Osteocyte (in vitro differentiated cells): Measurements from ENCODE around the gene PCYOX1L. TPM values are rescaled to one million over a fixed set of nuclear protein-coding genes. Genes with fewer than 3 reads are reported as not detected.

Experiments
- DNase-seq: peaks from one replicate; pipeline ENCODE4 v3.0.0; 2021; ENCODE audit warnings: mixed read lengths; ENCODE audit not compliant: unreplicated experiment; ENCODE audit errors: extremely low spot score
- H3K27ac Mint-ChIP-seq: one replicate; pipeline ENCODE4 v1.8.0; 2021; ENCODE audit warnings: mild to moderate bottlenecking, mixed read lengths; ENCODE audit not compliant: unreplicated experiment
- H3K27me3 Mint-ChIP-seq: one replicate; pipeline ENCODE4 v1.8.0; 2021; ENCODE audit warnings: mixed read lengths; ENCODE audit not compliant: unreplicated experiment
- H3K36me3 Mint-ChIP-seq: one replicate; pipeline ENCODE4 v1.8.0; 2021; ENCODE audit warnings: mixed read lengths; ENCODE audit not compliant: unreplicated experiment
- H3K4me1 Mint-ChIP-seq: one replicate; pipeline ENCODE4 v1.8.0; 2021; ENCODE audit warnings: mixed read lengths; ENCODE audit not compliant: unreplicated experiment
- H3K4me3 Mint-ChIP-seq: one replicate; pipeline ENCODE4 v1.8.0; 2021; ENCODE audit warnings: mild to moderate bottlenecking, moderate library complexity, mixed read lengths; ENCODE audit not compliant: unreplicated experiment
- H3K9me3 Mint-ChIP-seq: one replicate; pipeline ENCODE4 v1.8.0; 2021; ENCODE audit warnings: mixed read lengths; ENCODE audit not compliant: unreplicated experiment
- CTCF ChIP-seq: fragments of 200-600 bp; sonication (generic); IDR thresholded peaks from 2 replicates; pipeline ENCODE4 v1.5.0; 2021; ENCODE audit warnings: antibody characterized with exemption, mild to moderate bottlenecking, moderate library complexity
- long read RNA-seq: library from polyadenylated mRNA; unstranded; transcript quantifications from one replicate; pipeline ENCODE4 v2.0.0, GENCODE V29; 2021
- total RNA-seq: library from RNA; stranded (reverse); gene quantifications from 2 replicates; pipeline ENCODE4 v1.2.1, GENCODE V29; 2021

PCYOX1L gene
- 7.7 TPM in 2 replicates for total RNA-seq
- long read RNA-seq, full-length matches to known transcripts = 19 of 23 reads
- long read RNA-seq, partial matches to known transcripts = 2 of 23 reads
- long read RNA-seq, other reads (novel, unspliced or antisense) = 2 of 23 reads

- peak within 1 kb of the TSS; percentile 67 for H3K27ac Mint-ChIP-seq
- DNase-seq = peak; percentile 97
- no peaks in the 10 kb centered on the region for H3K9me3 Mint-ChIP-seq
- peaks cover 11% of the 10 kb centered on the region for H3K36me3 Mint-ChIP-seq
- peaks cover 8% of the 10 kb centered on the region for H3K4me1 Mint-ChIP-seq
- TF ChIP-seq CTCF = no peak
- peak within 1 kb of the TSS; percentile 84 for H3K4me3 Mint-ChIP-seq
- no peaks in the 10 kb centered on the region for H3K27me3 Mint-ChIP-seq
Observed at GRCh38 chr5:149357370-149358293, at the start of gene PCYOX1L. TSS of gene PCYOX1L (plus strand) at chr5:149358046. CDS start at chr5:149358069, 23 bp downstream.

GRCh38 chr5:149309354-149309753 lies 48.5 kb upstream of the PCYOX1L start:
- TF ChIP-seq CTCF = no peak
- Mint-ChIP-seq H3K4me3 (no peak overlapping the region), H3K36me3 (no peaks in the 10 kb centered on the region), H3K27me3 (no peaks in the 10 kb centered on the region), H3K27ac (no peak overlapping the region), H3K4me1 (peaks cover 3% of the 10 kb centered on the region), H3K9me3 (no peaks in the 10 kb centered on the region)
- DNase-seq = no peak

GRCh38 chr5:149310488-149310887 lies 47.4 kb upstream of the PCYOX1L start:
- no peak for DNase-seq
- no peak overlapping the region for H3K4me3 Mint-ChIP-seq
- H3K4me1 Mint-ChIP-seq = peaks cover 3% of the 10 kb centered on the region
- H3K27ac Mint-ChIP-seq = no peak overlapping the region
- no peaks in the 10 kb centered on the region for H3K27me3 Mint-ChIP-seq
- H3K9me3 Mint-ChIP-seq = no peaks in the 10 kb centered on the region
- TF ChIP-seq CTCF = no peak
- H3K36me3 Mint-ChIP-seq = no peaks in the 10 kb centered on the region

- H3K4me3 Mint-ChIP-seq = no peak overlapping the region
- DNase-seq = no peak
- H3K9me3 Mint-ChIP-seq = no peaks in the 10 kb centered on the region
- peaks cover 3% of the 10 kb centered on the region for H3K4me1 Mint-ChIP-seq
- TF ChIP-seq CTCF = no peak
- H3K36me3 Mint-ChIP-seq = no peaks in the 10 kb centered on the region
- H3K27me3 Mint-ChIP-seq = no peaks in the 10 kb centered on the region
- no peak overlapping the region for H3K27ac Mint-ChIP-seq
Observed at GRCh38 chr5:149310947-149311658, 46.7 kb upstream of the PCYOX1L start.
